Stimulated activated effector memory CD8-positive, alpha-beta T cell treated with anti-CD3 and anti-CD28 coated beads, Interleukin-12 subunit alpha, Interleukin-12 subunit beta, amount 100 ng/mL, for 72 hours (primary cell): ENCODE results near the gene TYMS.

ENCODE experiments used
- ATAC-seq: fragments of 150-1000 bp; cut with Tn5 transposase; 2 replicates; pipeline ENCODE4 v1.10.0; 2021
- DNase-seq, 2 donors: peaks; one replicate each; pipeline ENCODE4 v3.0.0; 2021 to 2022; ENCODE audit warnings: low spot score in 2 of 2
- H3K27ac Mint-ChIP-seq: one replicate; pipeline ENCODE4 v1.8.0; 2022; ENCODE audit warnings: mild to moderate bottlenecking, mixed read lengths
- H3K36me3 Mint-ChIP-seq: one replicate; pipeline ENCODE4 v1.8.0; 2022; ENCODE audit warnings: mild to moderate bottlenecking, mixed read lengths
- H3K4me1 Mint-ChIP-seq: one replicate; pipeline ENCODE4 v1.8.0; 2022; ENCODE audit warnings: mixed read lengths
- H3K4me3 Mint-ChIP-seq: one replicate; pipeline ENCODE4 v1.8.0; 2022; ENCODE audit warnings: mild to moderate bottlenecking, mixed read lengths
- H3K9me3 Mint-ChIP-seq: one replicate; pipeline ENCODE4 v1.8.0; 2022; ENCODE audit warnings: mixed read lengths

TYMS gene

DNA sequence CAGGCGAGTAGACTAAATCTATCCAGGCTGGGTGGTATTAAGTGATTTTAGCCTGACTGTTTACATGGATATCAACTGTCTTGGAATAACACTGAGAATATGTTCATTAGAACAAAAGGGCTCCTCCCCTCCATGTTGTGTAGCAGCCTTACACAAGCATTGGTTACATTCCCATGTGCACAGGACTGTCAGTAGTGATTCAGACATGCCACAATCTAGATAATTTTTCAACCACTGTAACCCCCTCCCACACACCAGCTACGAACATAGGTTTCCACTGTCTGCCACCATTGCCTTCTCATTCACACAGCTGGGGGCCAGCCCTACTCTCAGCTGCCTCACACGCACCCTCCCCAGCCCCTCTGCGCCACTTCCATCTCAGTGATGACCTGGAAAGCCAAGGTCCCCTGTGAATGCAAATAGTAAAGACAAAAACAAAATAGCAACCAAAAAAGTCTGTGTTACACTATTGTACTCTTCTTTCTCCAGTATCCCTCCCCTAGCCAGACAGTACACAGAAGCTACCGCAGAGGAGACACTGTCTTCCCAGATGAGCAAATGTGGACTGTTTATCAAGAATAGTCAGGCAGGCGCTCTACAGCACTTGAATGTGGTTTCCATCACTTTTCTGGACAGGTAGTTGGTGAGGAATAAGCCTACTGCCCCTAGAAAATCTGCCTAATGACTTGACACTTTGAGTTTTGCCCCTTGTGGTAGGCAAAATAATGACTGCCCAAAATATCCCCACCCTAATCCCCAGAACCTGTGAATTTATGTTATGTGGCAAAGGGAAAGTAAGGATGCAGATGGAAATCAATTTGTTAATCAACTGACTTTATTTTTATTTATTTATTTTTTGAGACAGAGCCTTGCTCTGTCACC lies 27.9 kb upstream of the TYMS start:
- Mint-ChIP-seq H3K9me3 (no peaks in the 10 kb centered on the region), H3K36me3 (no peaks in the 10 kb centered on the region), H3K4me1 (peaks cover 8% of the 10 kb centered on the region), H3K4me3 (no peak overlapping the region), H3K27ac (no peak overlapping the region)
- peak; percentile 94 for ATAC-seq
- DNase-seq: no peak

DNA sequence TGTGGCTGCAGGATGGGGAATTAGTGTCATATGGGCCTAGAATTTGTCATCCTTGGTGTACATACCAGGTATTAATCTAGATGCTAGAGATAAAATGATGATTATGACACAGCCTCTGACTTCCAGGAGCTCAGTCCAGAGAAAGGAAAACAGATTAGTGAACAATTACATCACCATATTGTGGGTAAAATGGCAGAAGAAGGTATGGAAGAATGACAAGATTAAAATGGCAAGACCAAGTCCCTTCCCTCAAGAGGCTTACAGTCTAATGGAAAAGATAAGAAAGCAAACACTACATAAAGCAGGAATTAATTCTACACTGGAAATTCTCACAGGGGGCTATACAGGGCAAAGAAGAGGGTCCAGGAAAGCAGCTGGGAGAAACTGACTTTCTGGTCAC lies 25.9 kb upstream of the TYMS start:
- peak; percentile 24 for ATAC-seq
- no peaks in the 10 kb centered on the region for H3K36me3 Mint-ChIP-seq
- H3K4me3 Mint-ChIP-seq: no peak overlapping the region
- H3K27ac Mint-ChIP-seq: no peak overlapping the region
- peaks cover 8% of the 10 kb centered on the region for H3K4me1 Mint-ChIP-seq
- no peaks in the 10 kb centered on the region for H3K9me3 Mint-ChIP-seq
- DNase-seq: no peak

DNA sequence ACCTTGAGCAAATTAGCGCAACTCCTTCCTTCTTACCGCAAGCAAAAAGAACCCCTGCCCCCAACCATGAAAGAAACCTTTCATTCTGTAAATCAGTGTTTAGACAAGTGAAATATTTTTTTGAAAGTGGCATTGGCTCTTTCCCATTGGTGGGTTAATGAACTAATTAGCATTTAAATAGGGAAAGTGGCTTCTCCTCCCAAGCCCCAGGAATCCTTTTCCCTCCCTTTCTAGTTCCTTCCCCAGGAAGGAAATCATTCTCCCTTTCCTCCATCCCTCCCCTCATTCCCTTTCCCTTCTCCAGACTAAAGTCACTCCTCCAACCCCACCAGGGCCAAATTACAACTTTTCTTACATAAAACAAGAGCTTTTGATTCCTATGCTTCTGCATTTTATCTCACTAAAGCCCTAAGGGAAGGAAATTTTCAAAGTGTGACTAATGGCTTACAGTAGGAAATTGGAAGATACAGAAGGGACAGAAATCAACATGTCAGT lies 22.9 kb upstream of the TYMS start:
- ATAC-seq (no peak), DNase-seq (no peak)
- H3K27ac Mint-ChIP-seq: no peak overlapping the region
- H3K36me3 Mint-ChIP-seq: no peaks in the 10 kb centered on the region
- H3K4me3 Mint-ChIP-seq: no peak overlapping the region
- no peaks in the 10 kb centered on the region for H3K9me3 Mint-ChIP-seq
- peaks cover 2% of the 10 kb centered on the region for H3K4me1 Mint-ChIP-seq

DNA sequence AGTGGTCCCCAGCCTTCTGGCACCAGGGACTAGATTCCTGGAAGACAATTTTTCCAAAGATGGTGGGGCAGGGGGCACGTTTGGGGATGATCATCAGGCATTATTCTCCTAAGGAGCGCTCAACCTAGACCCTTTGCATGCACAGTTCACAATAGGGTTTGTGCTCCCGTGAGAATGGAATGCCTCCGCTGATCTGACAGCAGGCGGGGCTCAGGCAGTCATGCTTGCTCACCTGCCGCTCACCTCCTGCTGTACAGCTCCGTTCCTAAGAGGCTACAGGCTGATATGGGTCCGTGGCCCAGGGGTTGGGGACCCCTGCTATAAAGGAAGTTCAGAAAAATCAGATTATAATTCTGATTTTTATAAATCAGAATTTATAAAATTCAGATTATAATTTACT lies 22.3 kb upstream of the TYMS start:
- no peaks in the 10 kb centered on the region for H3K9me3 Mint-ChIP-seq
- H3K4me1 Mint-ChIP-seq: no peaks in the 10 kb centered on the region
- no peak overlapping the region for H3K4me3 Mint-ChIP-seq
- DNase-seq (no peak), ATAC-seq (no peak)
- no peak overlapping the region for H3K27ac Mint-ChIP-seq
- H3K36me3 Mint-ChIP-seq: no peaks in the 10 kb centered on the region

DNA sequence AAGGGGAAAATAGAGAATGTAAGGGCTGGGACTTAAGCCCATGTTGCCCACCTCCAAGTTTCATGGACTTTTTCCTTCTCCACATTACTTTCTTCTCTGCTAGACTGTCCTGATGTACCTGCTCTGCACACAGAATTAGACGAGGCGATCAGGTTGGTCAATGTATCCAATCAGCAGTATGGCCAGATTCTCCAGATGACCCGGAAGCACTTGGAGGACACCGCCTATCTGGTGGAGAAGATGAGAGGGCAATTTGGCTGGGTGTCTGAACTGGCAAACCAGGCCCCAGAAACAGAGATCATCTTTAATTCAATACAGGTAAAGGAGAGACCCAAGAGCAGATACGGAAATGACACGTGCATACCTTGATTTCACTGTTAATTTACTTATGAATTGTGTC lies 16.2 kb upstream of the TYMS start:
- DNase-seq (no peak), ATAC-seq (no peak)
- Mint-ChIP-seq H3K4me1 (peaks cover 5% of the 10 kb centered on the region), H3K9me3 (no peaks in the 10 kb centered on the region), H3K27ac (no peak overlapping the region), H3K4me3 (no peak overlapping the region), H3K36me3 (no peaks in the 10 kb centered on the region)

DNA sequence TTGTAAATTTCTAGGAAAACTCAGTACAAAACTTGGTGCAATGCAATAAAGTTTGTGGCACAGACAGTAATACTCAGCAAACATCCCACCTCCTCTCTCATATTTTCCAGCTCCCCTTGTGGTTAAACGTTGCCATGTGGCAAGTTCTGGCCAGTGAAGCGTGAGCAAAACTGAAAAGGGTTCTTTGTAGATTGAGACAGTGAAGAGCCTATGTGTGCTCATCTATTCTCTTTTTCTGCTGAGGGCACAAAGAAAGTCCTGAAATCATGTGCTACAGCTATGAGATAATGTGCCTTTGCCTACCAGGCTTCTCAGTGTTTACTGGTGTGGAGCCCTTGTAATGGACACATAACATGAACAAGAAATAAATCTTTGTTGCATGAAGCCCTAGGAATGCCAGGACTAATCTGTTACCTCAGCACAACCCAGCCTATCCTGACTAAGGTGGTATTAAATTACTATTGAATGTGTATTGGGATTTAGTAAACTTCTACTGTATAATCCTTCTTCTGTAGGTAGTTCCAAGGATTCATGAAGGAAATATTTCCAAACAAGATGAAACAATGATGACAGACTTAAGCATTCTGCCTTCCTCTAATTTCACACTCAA lies 13.0 kb upstream of the TYMS start:
- ATAC-seq (peak; percentile 97), DNase-seq (no peak)
- Mint-ChIP-seq H3K27ac (no peak overlapping the region), H3K9me3 (no peaks in the 10 kb centered on the region), H3K4me3 (no peak overlapping the region), H3K36me3 (no peaks in the 10 kb centered on the region), H3K4me1 (peaks cover 5% of the 10 kb centered on the region)

DNA sequence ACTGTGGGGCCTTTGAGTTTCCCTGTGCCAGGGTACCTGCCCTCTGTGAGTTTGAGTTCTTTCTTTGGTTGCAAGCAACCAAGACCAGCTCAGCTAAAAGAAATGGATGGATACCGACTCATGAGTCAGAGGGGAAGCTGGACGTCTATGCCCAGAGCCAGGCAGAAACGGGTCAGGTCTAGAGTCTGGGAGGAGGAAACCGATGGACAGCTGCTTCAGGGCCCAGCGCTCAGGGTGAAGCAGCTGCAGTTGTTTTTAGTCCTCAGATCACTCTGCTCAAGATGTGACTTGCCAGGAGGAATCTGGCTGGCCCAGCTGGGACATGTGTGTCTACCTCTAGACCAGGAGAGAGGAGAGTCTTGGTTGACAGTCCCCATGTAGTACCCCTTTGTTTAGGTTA lies 10.1 kb upstream of the TYMS start:
- H3K9me3 Mint-ChIP-seq: no peaks in the 10 kb centered on the region
- DNase-seq (peak in 1 of 2 donors; percentile 40), ATAC-seq (no peak)
- H3K36me3 Mint-ChIP-seq: no peaks in the 10 kb centered on the region
- H3K4me3 Mint-ChIP-seq: no peak overlapping the region
- peaks cover 12% of the 10 kb centered on the region for H3K4me1 Mint-ChIP-seq
- no peak overlapping the region for H3K27ac Mint-ChIP-seq

DNA sequence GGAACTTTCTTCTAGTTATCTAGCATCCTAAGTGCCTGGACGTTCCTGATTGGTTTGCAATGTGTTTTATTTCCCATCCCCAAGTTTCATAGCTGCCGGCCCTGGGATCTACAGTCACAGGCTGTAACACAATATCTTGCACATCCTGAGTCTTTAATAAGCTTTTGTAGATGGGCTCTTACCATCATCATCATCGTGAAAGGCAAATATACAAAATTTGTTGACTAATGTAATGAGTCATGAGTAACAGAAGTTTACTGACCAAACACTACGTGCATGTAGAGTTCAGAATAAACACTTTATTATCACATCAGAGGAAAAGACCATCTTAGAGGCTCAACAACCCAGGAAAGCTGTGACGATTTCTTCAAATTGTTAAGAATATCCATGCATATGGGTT lies 8.1 kb upstream of the TYMS start:
- H3K36me3 Mint-ChIP-seq: no peaks in the 10 kb centered on the region
- no peaks in the 10 kb centered on the region for H3K9me3 Mint-ChIP-seq
- DNase-seq (no peak), ATAC-seq (no peak)
- peaks cover 12% of the 10 kb centered on the region for H3K4me1 Mint-ChIP-seq
- no peak overlapping the region for H3K4me3 Mint-ChIP-seq
- no peak overlapping the region for H3K27ac Mint-ChIP-seq

DNA sequence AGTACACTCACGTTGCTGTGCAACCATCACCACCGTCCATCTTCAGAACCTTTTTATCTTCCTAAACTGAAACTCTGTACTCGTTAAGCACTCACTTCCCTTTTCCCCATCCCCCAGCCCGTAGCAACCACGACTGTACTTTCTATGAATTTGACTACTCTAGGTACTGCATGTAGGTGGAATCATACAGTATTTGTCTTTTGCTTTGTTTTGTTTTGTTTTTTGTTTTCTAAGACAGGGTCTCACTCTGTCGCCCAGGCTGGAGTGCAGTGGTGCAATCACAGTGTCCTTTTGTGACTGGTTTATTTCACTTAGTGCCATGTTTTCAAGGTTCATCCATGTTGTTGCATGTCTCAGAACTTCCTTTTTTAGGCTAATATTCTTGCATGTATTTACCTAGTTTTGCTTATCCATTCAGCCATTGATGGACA lies 7.0 kb upstream of the TYMS start:
- H3K4me3 Mint-ChIP-seq: no peak overlapping the region
- DNase-seq: no peak
- no peak overlapping the region for H3K27ac Mint-ChIP-seq
- H3K36me3 Mint-ChIP-seq: no peaks in the 10 kb centered on the region
- ATAC-seq: peak; percentile 57
- no peaks in the 10 kb centered on the region for H3K9me3 Mint-ChIP-seq
- H3K4me1 Mint-ChIP-seq: peaks cover 7% of the 10 kb centered on the region

DNA sequence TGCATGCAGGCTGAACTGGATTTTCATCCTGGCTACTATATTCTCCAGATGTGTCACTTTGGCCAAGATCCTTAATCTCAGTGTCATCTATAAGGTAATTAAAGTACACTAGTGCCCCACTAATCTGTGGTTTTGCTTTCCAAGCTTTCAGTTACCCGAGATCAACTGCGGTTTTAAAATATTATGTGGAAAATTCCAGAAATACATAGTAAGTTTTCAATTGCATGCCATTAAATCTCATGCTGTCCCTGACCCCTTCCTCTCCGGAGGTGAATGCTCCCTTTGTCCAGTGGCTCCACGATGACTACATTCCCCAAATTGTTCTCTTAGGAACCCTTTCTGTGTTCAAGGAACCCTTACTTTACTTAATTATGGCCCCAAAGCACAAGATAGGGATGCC lies 5.3 kb upstream of the TYMS start:
- Mint-ChIP-seq H3K36me3 (no peaks in the 10 kb centered on the region), H3K4me3 (no peak overlapping the region), H3K27ac (no peak overlapping the region), H3K9me3 (no peaks in the 10 kb centered on the region), H3K4me1 (peaks cover 14% of the 10 kb centered on the region)
- ATAC-seq (no peak), DNase-seq (no peak)

DNA sequence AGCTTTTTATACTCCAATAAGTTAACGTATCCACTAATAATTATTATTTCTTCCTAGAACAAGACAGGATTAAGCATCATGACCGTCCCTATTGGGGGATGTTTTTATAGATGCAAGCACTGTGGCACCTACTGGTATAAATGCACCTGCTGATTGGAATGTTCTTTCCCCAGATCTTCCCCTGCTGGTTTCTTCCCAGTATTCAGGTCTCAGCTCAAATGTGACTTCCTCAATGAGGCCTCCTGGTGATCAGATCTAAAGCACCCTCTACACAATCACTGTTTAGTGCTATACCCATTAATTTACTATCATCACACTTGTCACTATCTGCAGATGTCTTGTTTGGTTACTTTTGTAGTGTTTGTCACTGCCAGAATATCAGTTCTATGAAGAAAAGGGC lies 3.9 kb upstream of the TYMS start:
- DNase-seq (no peak), ATAC-seq (no peak)
- Mint-ChIP-seq H3K27ac (no peak overlapping the region), H3K36me3 (peaks cover 6% of the 10 kb centered on the region), H3K9me3 (no peaks in the 10 kb centered on the region), H3K4me3 (no peak overlapping the region), H3K4me1 (peaks cover 14% of the 10 kb centered on the region)

DNA sequence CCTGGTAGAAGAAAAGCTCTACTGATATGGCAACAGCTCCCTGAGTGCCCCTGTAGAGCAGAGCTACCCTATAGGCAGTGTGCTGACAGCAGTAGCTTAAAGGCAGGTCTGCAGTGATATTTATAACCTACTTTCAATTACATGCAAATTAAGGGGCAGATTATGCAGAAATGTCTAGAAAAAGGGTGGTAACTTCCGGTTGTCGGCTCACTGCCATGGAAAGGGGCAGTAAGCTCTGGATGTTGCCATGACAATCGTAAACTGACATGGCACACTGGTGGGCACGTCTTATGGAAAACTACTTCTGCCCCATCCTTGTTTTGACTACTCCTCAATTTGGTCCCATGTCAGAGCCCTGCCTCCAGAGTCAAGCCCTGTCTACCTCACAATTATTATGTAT lies 2.9 kb upstream of the TYMS start:
- DNase-seq (no peak), ATAC-seq (no peak)
- H3K4me3 Mint-ChIP-seq: no peak overlapping the region
- H3K4me1 Mint-ChIP-seq: peaks cover 25% of the 10 kb centered on the region
- H3K9me3 Mint-ChIP-seq: no peaks in the 10 kb centered on the region
- H3K36me3 Mint-ChIP-seq: peaks cover 16% of the 10 kb centered on the region
- no peak overlapping the region for H3K27ac Mint-ChIP-seq

DNA sequence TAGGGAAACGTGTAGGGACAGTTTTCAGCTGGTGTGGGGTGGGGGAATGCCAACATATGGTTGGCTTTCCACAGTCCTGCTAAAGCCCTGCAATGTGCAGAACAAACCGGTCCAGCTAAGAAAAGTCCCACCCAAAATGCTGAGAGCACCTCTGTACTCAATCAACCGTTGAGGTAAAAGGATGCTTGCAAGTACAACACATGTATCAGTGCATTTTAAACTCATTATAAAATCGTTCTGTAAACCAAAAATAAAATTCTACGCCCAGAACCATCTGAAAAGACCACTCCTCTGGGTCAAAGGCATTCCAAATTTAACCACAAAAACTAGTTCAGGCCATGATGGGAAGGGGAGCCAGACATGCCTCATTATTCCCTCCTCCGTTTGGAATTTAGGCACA lies 2.0 kb upstream of the TYMS start:
- Mint-ChIP-seq H3K4me3 (no peak overlapping the region), H3K27ac (no peak overlapping the region), H3K9me3 (no peaks in the 10 kb centered on the region), H3K36me3 (peaks cover 25% of the 10 kb centered on the region), H3K4me1 (peaks cover 29% of the 10 kb centered on the region)
- ATAC-seq (no peak), DNase-seq (no peak)

DNA sequence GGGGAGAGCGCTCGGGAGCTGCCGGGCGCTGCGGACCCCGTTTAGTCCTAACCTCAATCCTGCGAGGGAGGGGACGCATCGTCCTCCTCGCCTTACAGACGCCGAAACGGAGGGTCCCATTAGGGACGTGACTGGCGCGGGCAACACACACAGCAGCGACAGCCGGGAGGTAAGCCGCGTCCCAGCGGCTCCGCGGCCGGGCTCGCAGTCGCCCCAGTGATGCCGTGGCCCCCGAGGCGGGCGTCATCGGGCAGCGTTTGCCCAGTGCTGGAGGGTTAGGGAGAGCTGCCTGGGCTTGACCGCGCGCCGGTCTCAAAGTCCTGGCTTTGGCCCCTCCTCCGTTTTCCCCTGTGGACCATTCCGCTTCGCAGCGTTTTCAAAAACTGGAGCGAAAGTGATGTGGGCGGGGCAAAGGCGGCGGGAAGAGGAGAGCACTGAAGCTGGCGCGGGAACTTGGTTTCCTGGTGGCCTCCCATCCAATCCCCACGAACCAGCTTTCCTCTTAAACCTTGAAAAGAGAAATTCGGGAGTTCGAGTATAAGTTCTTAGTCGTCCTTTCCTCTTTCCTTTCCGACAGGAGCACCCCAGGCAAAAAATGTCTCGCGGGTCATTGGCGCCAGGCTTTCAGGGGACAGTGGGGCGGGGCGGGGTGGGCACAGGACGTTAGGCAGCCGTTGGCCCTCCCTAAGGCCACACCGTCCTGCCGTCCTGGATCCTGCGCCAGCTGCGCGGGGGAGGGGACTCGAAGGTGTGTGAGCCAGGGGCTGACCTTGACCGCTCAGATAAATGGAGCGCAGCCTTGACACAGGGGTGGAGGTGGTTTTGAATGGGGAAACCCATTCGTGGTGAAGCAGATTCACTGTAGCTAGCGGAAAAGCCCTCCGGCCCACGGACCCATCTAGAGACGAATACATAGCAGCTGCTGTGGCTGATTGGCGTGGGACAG lies 821 bp downstream of the TYMS start:
- peak overlapping the region; percentile 90 for H3K27ac Mint-ChIP-seq
- H3K4me3 Mint-ChIP-seq: peak overlapping the region; percentile 79
- H3K4me1 Mint-ChIP-seq: peaks cover 26% of the 10 kb centered on the region
- H3K36me3 Mint-ChIP-seq: peaks cover 49% of the 10 kb centered on the region
- DNase-seq (peak; percentile 33 to 87), ATAC-seq (peak; percentile 78)
- peaks cover 4% of the 10 kb centered on the region for H3K9me3 Mint-ChIP-seq

DNA sequence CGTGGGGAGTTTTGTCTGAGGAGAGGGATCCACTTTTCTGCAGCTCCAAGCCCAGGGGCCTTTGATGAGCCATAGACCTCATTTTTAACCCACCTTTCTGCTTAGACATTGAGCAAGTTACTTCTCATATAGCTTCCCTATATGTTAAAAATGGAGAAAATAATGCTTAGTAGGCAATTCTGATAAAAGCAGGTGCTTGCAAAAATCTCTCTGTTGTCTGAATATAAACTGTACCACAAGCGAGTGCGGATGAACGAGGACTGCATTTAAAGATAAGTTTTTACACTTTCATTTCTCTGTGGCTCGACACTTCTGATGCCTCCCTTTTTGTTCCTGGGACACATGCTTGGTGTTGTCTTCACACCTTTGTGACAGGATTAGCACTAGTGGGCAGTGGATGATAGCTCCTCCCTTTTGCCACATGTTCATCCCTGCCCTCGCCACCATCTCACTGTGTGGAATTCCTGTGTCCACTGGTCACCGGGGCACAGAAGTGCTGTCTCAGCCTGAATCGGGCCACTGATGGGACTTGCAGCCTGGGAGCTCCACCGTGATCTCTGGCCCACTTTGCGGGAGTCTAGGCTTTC lies 1.6 kb downstream of the TYMS start:
- Mint-ChIP-seq H3K9me3 (peaks cover 4% of the 10 kb centered on the region), H3K27ac (peak overlapping the region; percentile 90), H3K4me1 (peaks cover 26% of the 10 kb centered on the region), H3K36me3 (peaks cover 53% of the 10 kb centered on the region), H3K4me3 (peak overlapping the region; percentile 79)
- ATAC-seq (no peak), DNase-seq (no peak)
